Fibroblast of upper back skin (primary cell): ENCODE data around the gene OGDH.
"Not testable (repeated sequence)": the region's sequence is repeated elsewhere in the genome, so short reads cannot be mapped to it uniquely, and the experiment has no call there.

Experiments used
- DNase-seq: peaks from one replicate; pipeline ENCODE4 v3.0.0-alpha.2; 2013

OGDH gene

GRCh38 chr7:44606341-44607140, at the start of gene OGDH:
TSS of gene OGDH (plus strand) at chr7:44606627. CDS start at chr7:44624344, 17,717 bp downstream.
- peak; percentile 99 for DNase-seq

GRCh38 chr7:44557485-44557884, 48.9 kb upstream of the OGDH start:
- DNase-seq: no peak

GRCh38 chr7:44559485-44559884, 46.9 kb upstream of the OGDH start:
- no peak for DNase-seq

DNA sequence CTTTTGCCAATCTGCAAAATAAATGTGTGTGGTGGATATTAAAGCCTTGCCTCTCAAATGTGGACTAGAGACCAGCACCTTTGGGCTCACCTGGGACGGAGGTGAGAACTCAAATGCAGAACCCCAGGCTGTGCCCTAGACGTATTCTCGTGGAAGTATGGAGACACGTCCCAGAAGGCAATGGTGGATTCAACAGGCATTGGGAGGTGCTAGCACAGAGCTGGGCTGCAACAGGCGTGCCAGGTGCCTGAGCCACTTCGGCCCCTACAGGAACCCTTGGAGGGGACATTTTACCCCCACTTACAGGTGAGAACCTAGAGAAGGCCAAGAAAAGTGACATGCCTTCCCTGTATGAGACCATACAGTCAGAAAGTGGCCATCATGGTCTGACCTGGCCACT, 44.9 kb upstream of the OGDH start:
- no peak for DNase-seq

DNA sequence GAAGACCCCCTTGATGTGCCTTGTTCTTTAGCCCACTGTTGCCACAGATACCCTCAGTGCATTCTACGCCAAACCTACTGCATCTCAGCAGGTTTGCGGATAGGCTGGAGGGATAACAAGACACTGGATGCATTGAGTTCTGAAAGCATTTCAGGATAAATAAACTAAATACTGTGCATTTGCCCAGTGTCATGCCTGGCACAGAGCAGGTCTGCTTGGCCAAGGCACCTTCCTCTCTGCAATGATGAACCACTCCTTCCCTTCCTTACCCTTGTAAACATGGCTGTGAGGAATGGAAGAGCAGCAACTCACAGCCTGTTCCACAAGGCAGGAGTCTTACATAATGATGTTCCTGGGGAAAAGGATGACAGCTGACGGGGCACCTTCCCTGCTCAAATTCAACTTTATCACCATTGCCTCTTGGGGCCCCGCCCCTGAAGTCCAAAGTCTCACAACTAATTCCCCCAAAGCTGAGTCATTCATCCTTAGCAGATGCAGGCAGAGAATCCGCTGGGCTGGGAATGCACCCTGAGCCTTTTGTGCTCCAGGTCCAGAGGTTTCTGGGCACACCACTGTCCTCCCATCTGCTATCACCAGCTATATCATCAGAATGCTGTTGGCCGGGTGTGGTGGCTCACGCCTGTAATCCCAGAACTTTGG, 44.3 kb upstream of the OGDH start:
- DNase-seq: peak; percentile 32

DNA sequence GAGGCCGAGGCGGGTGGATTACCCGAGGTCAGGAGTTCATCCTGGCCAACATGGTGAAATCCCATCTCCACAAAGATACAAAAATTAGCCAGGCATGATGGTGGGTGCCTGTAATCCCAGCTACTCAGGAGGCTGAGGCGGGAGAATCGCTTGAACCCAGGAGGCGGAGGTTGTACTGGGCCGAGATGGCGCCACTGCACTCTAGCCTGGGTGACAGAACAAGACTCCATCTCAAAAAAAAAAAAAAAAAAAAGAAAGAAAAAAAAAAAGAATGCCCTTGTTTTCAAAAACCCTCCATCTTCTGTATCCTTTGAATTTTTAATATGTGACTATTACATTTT, 43.8 kb upstream of the OGDH start:
- not testable (repeated sequence) for DNase-seq

DNA sequence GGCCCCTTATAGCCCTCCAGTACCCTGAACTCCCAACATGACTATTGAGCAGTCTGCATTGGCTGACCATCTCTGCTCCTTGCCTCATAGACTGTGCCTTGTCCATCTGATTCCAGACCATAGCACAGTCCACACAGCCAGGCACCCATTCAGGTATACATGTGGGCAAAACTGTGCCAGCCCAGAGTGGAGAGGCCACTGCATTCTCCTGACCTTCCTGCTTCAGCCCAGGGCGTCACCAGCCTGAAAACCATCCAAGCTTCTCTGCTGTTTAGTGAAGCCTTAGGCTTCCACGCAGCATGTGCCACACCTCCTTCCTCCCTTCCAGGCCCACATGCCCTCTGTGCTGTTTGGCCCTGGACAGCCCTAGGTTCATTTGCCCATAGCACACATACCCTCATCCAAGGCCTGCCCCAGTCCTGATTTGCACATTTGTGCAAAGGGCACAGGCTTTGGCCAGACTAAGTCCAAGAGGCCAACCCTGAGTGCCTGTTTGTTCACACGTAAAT, 43.2 kb upstream of the OGDH start:
- no peak for DNase-seq

- DNase-seq: no peak
Observed at GRCh38 chr7:44564606-44565005, 41.8 kb upstream of the OGDH start.

DNA sequence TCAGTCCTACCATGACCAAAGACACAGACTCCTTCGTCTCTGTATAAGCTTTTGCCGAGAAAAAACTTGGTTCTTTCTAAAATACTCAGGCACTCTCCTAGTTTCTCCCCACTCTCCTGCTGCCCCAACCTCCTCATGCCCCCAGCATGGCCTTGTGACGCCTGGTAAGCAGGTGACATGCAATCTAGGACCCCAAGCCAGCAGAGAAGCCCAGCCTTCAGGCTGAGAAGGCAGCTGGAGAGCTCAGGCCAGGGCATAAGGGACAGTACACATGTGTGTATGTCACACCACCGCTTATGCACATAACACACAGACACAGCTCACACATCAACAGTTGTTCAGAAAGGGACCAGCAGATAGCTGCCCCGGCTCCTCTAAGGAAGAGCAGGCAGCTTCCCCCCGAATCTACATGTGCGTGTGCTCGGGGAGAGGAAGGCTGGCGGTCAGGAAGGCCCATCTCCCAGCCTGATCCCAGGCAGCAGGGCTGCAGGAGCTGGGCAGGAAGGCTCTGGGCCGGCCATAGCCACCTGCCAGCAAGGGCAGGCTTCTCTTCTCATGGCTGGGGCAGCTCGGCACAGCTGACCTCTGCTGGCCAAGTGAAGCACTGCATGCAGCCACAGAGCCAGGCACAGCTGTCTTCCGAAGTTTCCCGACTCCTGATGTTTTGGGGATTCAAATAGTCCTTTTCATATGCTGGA, 41.2 kb upstream of the OGDH start:
- DNase-seq: peak; percentile 45

- DNase-seq: no peak
Observed at GRCh38 chr7:44565795-44566559, 40.5 kb upstream of the OGDH start.

DNA sequence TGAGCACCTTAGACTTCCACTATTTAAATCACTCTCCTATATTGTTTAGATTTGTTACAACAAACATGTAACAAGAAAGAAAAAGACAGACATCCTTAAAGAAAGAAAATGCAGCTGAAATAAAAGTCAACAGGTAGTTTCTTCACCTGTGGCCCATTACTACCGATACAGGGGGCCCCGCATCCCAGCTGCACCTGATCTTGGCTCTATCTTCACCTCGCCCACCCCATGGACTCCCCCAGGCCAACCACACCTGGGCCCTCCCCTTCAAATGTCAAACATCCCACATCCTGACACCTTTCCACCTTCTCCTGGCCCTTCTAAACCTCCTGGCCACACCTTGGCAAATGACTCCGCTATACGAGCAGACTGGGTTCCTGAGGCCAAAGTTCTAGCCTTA, 39.7 kb upstream of the OGDH start:
- no peak for DNase-seq

DNA sequence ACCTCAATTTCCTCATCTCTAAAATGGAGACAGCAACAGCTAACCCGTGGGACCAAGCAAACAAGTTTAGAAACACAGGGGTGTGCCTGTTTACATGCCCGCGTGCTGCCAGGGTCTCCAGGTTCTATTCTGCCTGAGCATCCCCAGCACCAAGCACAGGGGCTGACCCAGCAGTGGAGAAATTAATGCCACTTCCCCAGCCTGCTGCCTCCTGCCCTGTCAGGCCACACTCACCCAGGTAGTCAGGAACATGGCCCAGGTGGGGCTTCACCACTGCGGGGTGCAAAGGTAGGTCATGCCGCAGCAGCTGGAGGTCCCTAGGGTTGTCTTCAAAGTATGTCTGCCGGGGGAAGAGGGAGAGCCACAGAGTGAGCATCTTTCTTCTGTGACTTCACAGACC, 38.5 kb upstream of the OGDH start:
- no peak for DNase-seq

- DNase-seq: no peak
Observed at GRCh38 chr7:44568771-44569560, 37.5 kb upstream of the OGDH start.

DNA sequence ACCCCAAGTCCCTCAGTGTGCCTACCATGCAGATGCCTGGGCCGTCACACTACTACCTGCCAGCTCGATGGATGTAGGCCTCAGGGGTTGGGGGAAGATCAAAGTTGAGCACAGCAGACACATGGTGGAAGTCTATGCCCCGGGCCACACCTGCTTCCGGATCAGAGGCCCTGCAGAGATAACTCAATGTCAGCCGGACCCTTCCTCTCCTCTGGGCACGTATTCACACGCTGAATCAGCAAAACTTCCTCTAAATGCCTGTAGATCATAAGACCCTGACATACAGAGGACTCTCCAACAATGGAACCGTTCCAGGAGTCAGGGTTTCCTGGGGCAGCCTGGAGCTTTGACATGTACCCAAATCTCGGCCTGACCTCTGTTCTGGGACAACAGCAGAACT, 36.5 kb upstream of the OGDH start:
- no peak for DNase-seq

DNA sequence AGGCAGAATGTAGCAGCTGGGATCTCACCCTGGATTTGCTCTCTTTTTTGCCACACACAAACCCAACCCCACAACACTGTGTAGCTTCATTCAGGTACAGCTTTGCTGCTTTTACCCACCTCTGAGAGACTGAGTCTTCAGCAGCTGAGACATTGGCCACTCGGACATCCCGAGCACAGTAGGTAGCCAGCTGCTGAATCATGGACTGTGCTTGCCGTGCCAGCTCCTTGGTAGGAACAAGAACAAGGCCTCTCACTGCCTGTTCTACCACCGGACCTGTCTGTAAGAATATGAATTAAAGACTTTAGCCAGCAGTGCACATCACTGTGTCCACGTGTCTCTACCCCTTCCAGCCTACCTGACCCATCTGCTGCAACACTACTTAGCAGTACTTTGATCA, 33.7 kb upstream of the OGDH start:
- no peak for DNase-seq

DNA sequence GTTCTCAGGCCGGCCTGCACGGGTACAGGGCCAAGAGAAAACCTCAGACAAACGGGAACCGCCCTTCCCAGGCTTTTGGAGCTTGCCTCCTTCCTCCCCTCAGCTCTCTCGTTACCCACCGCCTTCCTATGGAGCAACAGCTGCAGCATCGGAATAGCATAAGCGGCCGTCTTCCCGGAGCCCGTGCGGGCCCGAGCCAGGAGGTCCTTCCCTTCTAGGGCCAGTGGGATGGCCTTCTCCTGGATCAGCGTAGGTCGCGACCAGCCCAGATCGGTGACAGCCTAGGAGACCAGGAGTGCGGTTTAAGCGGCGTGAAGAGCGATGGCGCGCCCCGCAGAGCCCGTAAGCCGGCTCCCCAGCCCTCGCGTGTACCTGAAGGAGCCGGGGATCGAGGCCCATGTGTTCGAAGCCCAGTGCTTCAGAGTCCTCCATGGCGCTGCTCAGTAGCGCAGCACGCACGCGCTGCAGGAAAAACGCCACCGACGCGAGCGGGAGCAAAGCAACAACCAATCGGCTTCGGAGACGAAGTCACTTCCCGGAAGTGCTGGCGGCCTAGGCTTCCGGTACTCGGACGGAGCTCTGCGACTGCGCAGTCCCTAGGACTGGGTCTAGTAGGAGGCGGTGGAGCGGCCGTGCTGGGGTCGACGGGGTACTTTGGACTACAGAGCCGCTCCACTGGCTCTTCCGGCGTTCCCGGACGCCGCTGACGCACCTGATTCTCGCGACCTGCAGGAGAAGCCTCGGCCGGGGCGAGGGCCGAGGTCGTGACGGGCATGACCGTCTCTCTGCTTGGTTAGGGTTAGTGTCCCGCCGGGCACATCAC, 32.8 kb upstream of the OGDH start, which contains the start of gene DDX56:
TSS of gene DDX56 (minus strand) at position 445 of the 823 bp plus-strand sequence. CDS start at position 432, 13 bp downstream.
- DNase-seq: peak; percentile 94

GRCh38 chr7:44574287-44574872, 32.0 kb upstream of the OGDH start:
- DNase-seq: no peak

DNA sequence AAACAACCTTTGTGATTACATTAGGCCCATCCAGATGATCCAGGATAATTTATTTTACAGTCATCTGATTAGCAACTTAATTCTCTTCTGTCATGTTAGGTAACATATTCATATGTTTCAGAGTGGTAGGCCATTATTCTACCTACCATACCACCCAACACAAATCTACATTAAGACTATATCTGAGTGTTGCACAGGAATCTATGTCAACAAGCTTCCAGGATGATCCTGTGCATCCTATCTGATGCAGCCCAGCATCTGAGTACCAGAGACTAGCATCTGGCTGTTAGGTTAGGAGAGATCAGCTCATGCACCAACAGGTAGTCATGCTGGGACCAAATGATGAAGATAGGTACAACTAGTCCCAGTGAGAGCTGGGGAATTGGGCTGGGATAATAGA, 31.4 kb upstream of the OGDH start:
- DNase-seq: no peak

DNA sequence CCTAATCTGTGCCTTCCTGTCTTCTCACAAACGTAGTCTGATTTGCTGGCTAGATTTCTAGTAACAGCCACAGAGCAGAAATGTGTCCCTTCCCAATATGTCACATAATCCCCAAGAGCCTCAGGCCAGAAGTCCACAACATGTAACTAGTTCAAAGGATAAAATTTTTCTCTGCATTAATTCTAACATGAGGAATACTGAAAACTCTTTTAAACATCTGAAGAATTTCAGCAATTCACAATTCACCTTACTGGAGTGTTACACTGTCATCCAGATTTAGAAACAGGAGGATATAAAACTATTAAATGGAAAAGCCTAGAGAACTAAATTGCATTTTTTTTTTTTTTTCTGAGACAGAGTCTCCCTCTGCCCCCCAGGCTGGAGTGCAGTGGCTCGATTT, 30.2 kb upstream of the OGDH start:
- DNase-seq: no peak
